Breast epithelium (tissue), 4 donors: ENCODE results near the gene HOPX. TPM values are rescaled to one million over a fixed set of nuclear protein-coding genes. Genes with fewer than 3 reads are reported as not detected.

ENCODE experiments used
- DNase-seq, 2 donors: peaks; one replicate each; pipeline ENCODE4 v3.0.0-alpha.2; 2019; ENCODE audit warnings: low spot score in 2 of 2
- H3K27ac ChIP-seq, 2 donors: fragments of 200-600 bp; sonication (generic) in 1 of 2; one replicate each; pipeline ENCODE4 v1.5.1; 2016 to 2019; ENCODE audit warnings: mild to moderate bottlenecking in 1 of 2
- H3K27me3 ChIP-seq, 2 donors: fragments of 200-600 bp; sonication (generic) in 1 of 2; one replicate each; pipeline versions ENCODE4 v1.5.1 to v1.6.0; 2017 to 2019; ENCODE audit warnings: control low read depth in 1 of 2, mild to moderate bottlenecking in 1 of 2
- H3K36me3 ChIP-seq: fragments of 200-600 bp; one replicate; pipeline ENCODE4 v1.5.1; 2019
- H3K4me1 ChIP-seq, 2 donors: fragments of 200-600 bp; sonication (generic); one replicate each; pipeline ENCODE4 v1.5.1; 2016 to 2019; ENCODE audit warnings: control low read depth in 1 of 2
- H3K4me3 ChIP-seq, 3 donors: fragments of 200-600 bp; sonication (generic); 1 replicate in 2 of 3; 2 replicates in 1 of 3; pipeline ENCODE4 v1.5.1; 2016 to 2019; ENCODE audit warnings: mild to moderate bottlenecking in 3 of 3, moderate library complexity in 2 of 3
- H3K9me3 ChIP-seq, 2 donors: fragments of 200-600 bp; sonication (generic) in 1 of 2; one replicate each; pipeline ENCODE4 v1.5.1; 2016 to 2019; ENCODE audit warnings: control low read depth in 1 of 2
- CTCF ChIP-seq, 3 donors: fragments of 450-650 bp; IDR thresholded peaks; one replicate each; pipeline ENCODE4 v1.5.1; 2016 to 2017; ENCODE audit warnings: antibody characterized with exemption in 3 of 3, mild to moderate bottlenecking in 3 of 3, moderate library complexity in 3 of 3
- POLR2A ChIP-seq: fragments of 450-650 bp; IDR thresholded peaks from one replicate; pipeline ENCODE4 v1.6.1; 2016; ENCODE audit warnings: antibody characterized with exemption, mild to moderate bottlenecking, moderate library complexity
- POLR2AphosphoS5 ChIP-seq, 3 donors: sonication (generic); formaldehyde crosslinking; IDR thresholded peaks; one replicate each; pipeline ENCODE4 v1.6.1; 2017; ENCODE audit warnings: antibody characterized with exemption in 3 of 3
- intact Hi-C: fragments of 100-400 bp; cut with DNase I; formaldehyde crosslinking; loops from one replicate; pipeline ENCODE4 v1.15.1; 2023; ENCODE audit warnings: low total_unique reads
- total RNA-seq, 3 donors: library from RNA; depleted of rRNA; stranded (reverse); fragments of >200 nt; gene quantifications; one replicate each; pipeline ENCODE4 v1.1.0, GENCODE V29; 2016

Gene HOPX
- total RNA-seq, 3 donors from 2014 or later, result 3.8 to 9.8 (median 4.8) TPM

GRCh38 chr4:56662782-56663468 is 18.2 kb downstream of the HOPX start:
- Histone ChIP-seq H3K9me3 (no peaks in the 10 kb centered on the region), H3K4me1 (no peaks in the 10 kb centered on the region), H3K27me3 (no peaks in the 10 kb centered on the region), H3K4me3 (no peak overlapping the region), H3K27ac (no peak overlapping the region), H3K36me3 (no peaks in the 10 kb centered on the region)
- no peak for TF ChIP-seq CTCF (IDR thresholded peaks at IDR 0.05)
- no peak for TF ChIP-seq POLR2AphosphoS5 (IDR thresholded peaks at IDR 0.05)
- no peak for TF ChIP-seq POLR2A
- no peak for DNase-seq
- intact Hi-C loops, result no loop called here

GRCh38 chr4:56659946-56660345 is 21.1 kb downstream of the HOPX start:
- Histone ChIP-seq H3K9me3 (no peaks in the 10 kb centered on the region), H3K4me3 (no peak overlapping the region), H3K27me3 (peaks cover 0 to 26% of the 10 kb centered on the region in 2 donors), H3K27ac (no peak overlapping the region), H3K4me1 (peaks cover 0 to 5% of the 10 kb centered on the region in 2 donors), H3K36me3 (no peaks in the 10 kb centered on the region)
- no peak for DNase-seq
- intact Hi-C loops, result no loop called here
- TF ChIP-seq CTCF (IDR thresholded peaks at IDR 0.05) (no peak), POLR2AphosphoS5 (IDR thresholded peaks at IDR 0.05) (no peak), POLR2A (no peak)

- intact Hi-C loops, result no loop called here
- H3K9me3 ChIP-seq, result no peaks in the 10 kb centered on the region
- H3K4me1 ChIP-seq, result peaks cover 0 to 5% of the 10 kb centered on the region in 2 donors
- TF ChIP-seq CTCF (IDR thresholded peaks at IDR 0.05) (no peak), POLR2AphosphoS5 (IDR thresholded peaks at IDR 0.05) (no peak), POLR2A (no peak)
- peaks cover 0 to 28% of the 10 kb centered on the region in 2 donors for H3K27me3 ChIP-seq
- H3K27ac ChIP-seq, result no peak overlapping the region
- H3K4me3 ChIP-seq, result no peak overlapping the region
- H3K36me3 ChIP-seq, result no peaks in the 10 kb centered on the region
- DNase-seq, result no peak
Measured at GRCh38 chr4:56658528-56658927, 22.6 kb downstream of the HOPX start.

- Histone ChIP-seq H3K27ac (peak overlapping the region in 1 of 2 donors; percentile 12), H3K27me3 (peaks cover 0 to 28% of the 10 kb centered on the region in 2 donors), H3K4me1 (peaks cover 0 to 5% of the 10 kb centered on the region in 2 donors), H3K9me3 (no peaks in the 10 kb centered on the region), H3K36me3 (no peaks in the 10 kb centered on the region), H3K4me3 (no peak overlapping the region)
- no peak for DNase-seq
- TF ChIP-seq POLR2AphosphoS5 (IDR thresholded peaks at IDR 0.05) (no peak), CTCF (IDR thresholded peaks at IDR 0.05) (no peak), POLR2A (no peak)
- intact Hi-C loops, result no loop called here
Measured at GRCh38 chr4:56657818-56658217, 23.3 kb downstream of the HOPX start.

GRCh38 chr4:56657128-56657527 is 24.0 kb downstream of the HOPX start:
- Histone ChIP-seq H3K9me3 (no peaks in the 10 kb centered on the region), H3K27me3 (peaks cover 0 to 28% of the 10 kb centered on the region in 2 donors), H3K4me3 (no peak overlapping the region), H3K27ac (peak overlapping the region in 1 of 2 donors; percentile 12), H3K36me3 (no peaks in the 10 kb centered on the region), H3K4me1 (peaks cover 0 to 5% of the 10 kb centered on the region in 2 donors)
- intact Hi-C loops, result no loop called here
- DNase-seq, result no peak
- no peak for TF ChIP-seq POLR2A
- no peak for TF ChIP-seq CTCF (IDR thresholded peaks at IDR 0.05)
- no peak for TF ChIP-seq POLR2AphosphoS5 (IDR thresholded peaks at IDR 0.05)
